Activated effector memory CD4-positive, alpha-beta T cell treated with Interleukin-2 at 50 U/mL for 16 hours (primary cell): ENCODE results near the gene ZNF358.

ENCODE experiments used
- DNase-seq: peaks from one replicate; pipeline ENCODE4 v3.0.0-alpha.2; 2020

ZNF358 gene

GRCh38 chr19:7492142-7492541 is 23.8 kb upstream of the ZNF358 start:
- DNase-seq = no peak

GRCh38 chr19:7492558-7492957 is 23.3 kb upstream of the ZNF358 start:
- DNase-seq = no peak

- DNase-seq = no peak
Observed at GRCh38 chr19:7494416-7495098, 21.3 kb upstream of the ZNF358 start.

GRCh38 chr19:7497292-7497691 is 18.6 kb upstream of the ZNF358 start:
- DNase-seq = no peak

GRCh38 chr19:7500811-7501450 is 15.0 kb upstream of the ZNF358 start:
- peak; percentile 8 for DNase-seq

- DNase-seq = no peak
Observed at GRCh38 chr19:7502552-7502951, 13.4 kb upstream of the ZNF358 start.

GRCh38 chr19:7504684-7505083 is 11.2 kb upstream of the ZNF358 start:
- no peak for DNase-seq

- DNase-seq = no peak
Observed at GRCh38 chr19:7505288-7505681, 10.6 kb upstream of the ZNF358 start.

- no peak for DNase-seq
Observed at GRCh38 chr19:7505682-7506384, 10.1 kb upstream of the ZNF358 start.

- DNase-seq = no peak
Observed at GRCh38 chr19:7506385-7507328, 9.2 kb upstream of the ZNF358 start.

GRCh38 chr19:7507884-7508283 is 8.0 kb upstream of the ZNF358 start:
- DNase-seq = no peak

- DNase-seq = no peak
Observed at GRCh38 chr19:7509625-7510024, 6.3 kb upstream of the ZNF358 start.

- no peak for DNase-seq
Observed at GRCh38 chr19:7512400-7512851, 3.5 kb upstream of the ZNF358 start.

- DNase-seq = no peak
Observed at GRCh38 chr19:7513809-7514642, 1.9 kb upstream of the ZNF358 start.

- no peak for DNase-seq
Observed at GRCh38 chr19:7515110-7515644, 726 bp upstream of the ZNF358 start.

- no peak for DNase-seq
Observed at GRCh38 chr19:7516333-7516732, 430 bp downstream of the ZNF358 start.

- DNase-seq = no peak
Observed at GRCh38 chr19:7516878-7517277, 975 bp downstream of the ZNF358 start.

GRCh38 chr19:7519361-7520130 is 3.6 kb downstream of the ZNF358 start:
- DNase-seq = no peak

- no peak for DNase-seq
Observed at GRCh38 chr19:7520131-7521051, 4.5 kb downstream of the ZNF358 start.
